Heart left ventricle (tissue), 16 donors: Measurements from ENCODE around the gene RGL3. TPM values are rescaled to one million over a fixed set of nuclear protein-coding genes. Genes with fewer than 3 reads are reported as not detected.
"Not testable (repeated sequence)": the region's sequence is repeated elsewhere in the genome, so short reads cannot be mapped to it uniquely, and the experiment has no call there.

ENCODE experiments used
- ATAC-seq, 4 donors: fragments of 200-7000 bp; cut with Tn5 transposase; one replicate each; pipeline ENCODE4 v1.9.1; 2020 to 2022; ENCODE audit warnings: moderate library complexity in 4 of 4, mild to moderate bottlenecking in 3 of 4, moderate number of reproducible peaks in 1 of 4
- DNase-seq, 5 donors: peaks; one replicate each; pipeline ENCODE4 v3.0.0-alpha.2; 2020
- H3K27ac ChIP-seq, 12 donors: fragments of 200-600 bp; sonication (generic) in 4 of 12; one replicate each; pipeline versions ENCODE4 v1.5.0 to v1.8.0; 2016 to 2022; ENCODE audit warnings: mild to moderate bottlenecking in 2 of 12
- H3K27me3 ChIP-seq, 9 donors: fragments of 200-600 bp; sonication (generic) in 2 of 9; one replicate each; pipeline versions ENCODE4 v1.5.1 to v1.8.0; 2016 to 2022; ENCODE audit warnings: mild to moderate bottlenecking in 3 of 9
- H3K36me3 ChIP-seq, 9 donors: fragments of 200-600 bp; sonication (generic) in 2 of 9; one replicate each; pipeline versions ENCODE4 v1.5.0 to v1.8.0; 2018 to 2022; ENCODE audit warnings: mild to moderate bottlenecking in 2 of 9
- H3K4me1 ChIP-seq, 12 donors: fragments of 200-600 bp; sonication (generic) in 4 of 12; one replicate each; pipeline versions ENCODE4 v1.5.0 to v1.8.0; 2016 to 2022; ENCODE audit warnings: mild to moderate bottlenecking in 3 of 12
- H3K4me3 ChIP-seq, 12 donors: fragments of 200-600 bp; sonication (generic) in 4 of 12; one replicate each; pipeline versions ENCODE4 v1.5.0 to v1.8.0; 2017 to 2022; ENCODE audit warnings: mild to moderate bottlenecking in 9 of 12, moderate library complexity in 4 of 12
- H3K9me3 ChIP-seq, 12 donors: fragments of 200-600 bp; sonication (generic) in 4 of 12; one replicate each; pipeline versions ENCODE4 v1.5.0 to v1.8.0; 2016 to 2022; ENCODE audit warnings: mild to moderate bottlenecking in 1 of 12
- CTCF ChIP-seq, 12 donors: fragments of 200-600 bp; sonication (generic) in 4 of 12; IDR thresholded peaks; one replicate each; pipeline versions ENCODE4 v1.5.0 to v1.8.0; 2018 to 2022; ENCODE audit warnings: antibody characterized with exemption in 12 of 12, mild to moderate bottlenecking in 5 of 12
- POLR2A ChIP-seq, 2 donors: fragments of 450-650 bp; IDR thresholded peaks; one replicate each; pipeline ENCODE4 v1.6.1; 2017; ENCODE audit warnings: antibody characterized with exemption in 2 of 2, mild to moderate bottlenecking in 2 of 2, moderate library complexity in 2 of 2
- WGBS, 4 donors: extraction: QIAGEN DNeasy Blood & Tissue Kit in 2 of 4; methylation state at CpG; one replicate each; pipeline versions ENCODE4 v1.1.5 to v1.1.7; 2013 to 2018; 5-methylcytosine and 5-hydroxymethylcytosine counted together
- intact Hi-C, 10 donors: fragments of 100-400 bp; cut with DNase I; formaldehyde crosslinking; loops; one replicate each; pipeline versions ENCODE4 v1.11.1 to v1.14.2; 2022
- polyA plus RNA-seq, 2 donors: library from polyadenylated mRNA; stranded (reverse); fragments of 200-250 nt; gene quantifications; one replicate each; pipeline ENCODE4 v1.2.3, GENCODE V29; 2013
- total RNA-seq, 9 donors: library from RNA; depleted of rRNA in 2 of 9; stranded (reverse); fragments of >200 nt in 2 of 9; fragmentation: NEBNext Ultra II Directional in 3 of 9; extraction: Animal tissue kit (Norgen Biotek cat#: 25700) in 3 of 9; gene quantifications; one replicate each; pipeline versions ENCODE4 v1.1.0 to v1.2.4, GENCODE V29; 2016 to 2023
- donor health status: ischemic (EF 13 %, LVEDD 7.1; RV severe dilation, severe dysfunction).
- donor health status: healthy with polysubstance abuse.
- donor health status: DM: no; HTN: yes; CAD: no.
- donor health status: DM: no; HTN: no; CAD: no.
- donor health status: ischemic (EF 25% LVEDD 6.9; RV normal size, moderate dysfunction).
- donor health status: ischemic (EF 25% LVEDD 5.7; RV mildly dilated, moderate dysfunction).
- donor health status: healthy.
- donor health status: DM: yes; HTN: yes; CAD: no.
- donor health status: ischemic (EF 35%, LVEDD 5.7; RV mildly dilated, moderate dysfunction).
- donor health status: nonischemic (EF 11% LVEDD 7.7; RV severe dilation, severe dysfunction).
- donor health status: DM: yes; HTN: yes; CAD: no.
- donor health status: PGD.
- donor health status: ischemic (EF 29% LVEDD 5.4; RV normal size, mild dysfunction).
- donor health status: nonischemic (EF 23%, LVEDD 6.1; RV moderate dilation, normal function).

RGL3 gene
- total and polyA plus RNA-seq, 11 donors, result 2.1 to 11.3 (median 4.0) TPM

GRCh38 chr19:11463391-11463790 is 44.3 kb upstream of the RGL3 start:
- intact Hi-C loops, result no loop called here
- Histone ChIP-seq H3K36me3 (no peaks in the 10 kb centered on the region), H3K9me3 (no peaks in the 10 kb centered on the region), H3K4me3 (no peak overlapping the region), H3K27me3 (peaks cover 0 to 17% (median 0%) of the 10 kb centered on the region in 9 donors), H3K4me1 (no peaks in the 10 kb centered on the region), H3K27ac (no peak overlapping the region)
- DNase-seq, result no peak
- no peak for ATAC-seq
- WGBS, 4 donors, result 62 to 71% (median 67%) methylated on average over 12 of the region's 12 CpGs
- TF ChIP-seq POLR2A (IDR thresholded peaks at IDR 0.05) (no peak), CTCF (IDR thresholded peaks at IDR 0.05) (no peak)

GRCh38 chr19:11461453-11461852 is 42.3 kb upstream of the RGL3 start:
- intact Hi-C loops, result no loop called here
- no peak overlapping the region for H3K4me3 ChIP-seq
- no peak for DNase-seq
- H3K27me3 ChIP-seq, result peaks cover 0 to 17% (median 0%) of the 10 kb centered on the region in 9 donors
- 57 to 77% (median 69%) methylated on average over 2 of the region's 2 CpGs for WGBS, 4 donors
- TF ChIP-seq CTCF (IDR thresholded peaks at IDR 0.05) (no peak), POLR2A (IDR thresholded peaks at IDR 0.05) (no peak)
- H3K27ac ChIP-seq, result no peak overlapping the region
- H3K9me3 ChIP-seq, result no peaks in the 10 kb centered on the region
- H3K4me1 ChIP-seq, result no peaks in the 10 kb centered on the region
- no peaks in the 10 kb centered on the region for H3K36me3 ChIP-seq
- no peak for ATAC-seq

- 53 to 64% (median 57%) methylated on average over 4 of the region's 4 CpGs for WGBS, 4 donors
These were observed 41.1 kb upstream of the RGL3 start for GRCh38 chr19:11460207-11460606.

GRCh38 chr19:11458912-11459311 is 39.8 kb upstream of the RGL3 start:
- ATAC-seq, intact Hi-C loops, DNase-seq, H3K27ac ChIP-seq, H3K4me1 ChIP-seq, H3K9me3 ChIP-seq, H3K36me3 ChIP-seq, H3K4me3 ChIP-seq: not testable (repeated sequence)
- H3K27me3 ChIP-seq, result peaks cover 0 to 17% (median 0%) of the 10 kb centered on the region in 9 donors
- WGBS, 4 donors, result 81 to 84% (median 83%) methylated on average over 11 of the region's 11 CpGs

More at GRCh38 chr19:11460207-11460606, 41.1 kb upstream of the RGL3 start:
- Histone ChIP-seq H3K4me1 (no peaks in the 10 kb centered on the region), H3K27ac (no peak overlapping the region), H3K4me3 (no peak overlapping the region), H3K36me3 (no peaks in the 10 kb centered on the region), H3K27me3 (peaks cover 0 to 17% (median 0%) of the 10 kb centered on the region in 9 donors), H3K9me3 (no peaks in the 10 kb centered on the region)
- TF ChIP-seq CTCF (IDR thresholded peaks at IDR 0.05) (peak in 3 of 12 donors; percentile 9 to 19 (median 14)), POLR2A (IDR thresholded peaks at IDR 0.05) (no peak)
- intact Hi-C loops, result no loop called here
- ATAC-seq (no peak), DNase-seq (no peak)

- Histone ChIP-seq H3K9me3 (no peaks in the 10 kb centered on the region), H3K27ac (no peak overlapping the region), H3K4me3 (no peak overlapping the region), H3K4me1 (no peaks in the 10 kb centered on the region), H3K27me3 (peaks cover 0 to 17% (median 0%) of the 10 kb centered on the region in 9 donors), H3K36me3 (no peaks in the 10 kb centered on the region)
- ATAC-seq, result no peak
- TF ChIP-seq POLR2A (IDR thresholded peaks at IDR 0.05) (no peak), CTCF (IDR thresholded peaks at IDR 0.05) (no peak)
- 81 to 85% (median 84%) methylated on average over 19 of the region's 19 CpGs for WGBS, 4 donors
- no peak for DNase-seq
- intact Hi-C loops, result no loop called here
These were observed 39.3 kb upstream of the RGL3 start for GRCh38 chr19:11458236-11458900.
